ENCODE measurements around the gene SHROOM3. TPM values are rescaled to one million over a fixed set of nuclear protein-coding genes. Genes with fewer than 3 reads are reported as not detected.

SHROOM3 gene
- total RNA-seq, 1 donor from 2014 or later: 15.2 TPM

DNA sequence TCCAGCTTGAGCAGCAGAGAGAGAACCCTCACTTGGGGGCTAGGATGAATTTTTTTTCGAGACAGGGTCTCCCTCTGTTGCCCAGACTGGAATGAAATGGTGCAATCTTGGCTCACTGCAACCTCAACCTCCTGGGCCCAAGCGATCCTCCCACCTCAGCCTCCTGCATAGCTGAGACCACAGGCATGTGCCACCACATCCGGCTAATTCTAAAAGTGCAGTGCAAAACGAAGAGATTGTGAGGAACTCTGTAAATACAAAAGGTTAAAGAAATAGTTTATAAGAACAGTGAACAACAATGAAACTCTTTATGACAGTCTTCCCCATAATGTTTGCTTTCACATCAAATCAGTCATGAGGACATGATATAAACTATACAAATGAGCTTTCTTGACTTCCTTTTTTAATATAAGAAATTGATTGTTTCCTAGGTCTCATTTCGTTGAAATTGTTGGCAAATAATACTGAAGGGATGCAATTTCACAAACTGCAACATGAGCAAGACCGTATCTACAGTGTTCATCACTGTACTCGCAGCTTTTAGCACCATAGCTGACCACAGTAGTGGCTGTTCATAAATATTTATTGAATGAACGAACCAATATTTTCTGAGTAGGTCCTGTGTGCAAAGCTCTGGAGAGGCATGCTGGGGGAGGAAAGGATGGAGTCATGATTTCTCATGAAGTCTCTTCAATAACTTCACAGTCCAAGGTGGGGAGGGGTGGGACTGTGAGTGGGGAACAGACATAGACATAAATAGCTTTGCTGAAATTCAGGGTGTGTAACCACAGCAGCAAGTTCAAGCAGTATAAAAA lies 116.1 kb downstream of the SHROOM3 start:
- no peak for ATAC-seq
- intact Hi-C loops (cut with DNase I): no loop called here
- no peak for DNase-seq (ENCODE audit: missing footprints)

- DNase-seq (ENCODE audit: missing footprints): no peak
- no peak for ATAC-seq
- intact Hi-C loops (cut with DNase I): no loop called here
Observed at GRCh38 chr4:76554630-76555029, 119.6 kb downstream of the SHROOM3 start.

DNA sequence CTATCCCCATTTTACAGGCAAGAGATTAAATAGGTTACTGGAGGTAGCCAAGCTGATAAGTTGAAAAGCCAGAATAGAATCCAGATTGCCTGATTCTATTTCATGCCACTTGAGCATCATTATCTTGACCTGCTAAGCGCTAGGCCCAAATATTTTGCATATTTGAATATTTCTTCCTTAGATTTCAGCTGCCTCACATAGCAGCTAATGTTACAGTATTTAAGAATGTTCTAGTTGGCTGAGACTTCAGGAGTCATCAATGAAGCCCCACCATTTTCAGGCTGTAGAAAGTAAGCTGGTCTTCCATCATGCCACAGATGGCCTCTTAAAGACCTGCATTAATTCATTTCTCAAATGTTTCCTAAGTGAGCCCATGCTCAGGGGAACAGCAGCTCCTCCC lies 121.4 kb downstream of the SHROOM3 start:
- DNase-seq (ENCODE audit: missing footprints) (no peak), ATAC-seq (no peak)
- intact Hi-C loops (cut with DNase I): no loop called here

DNA sequence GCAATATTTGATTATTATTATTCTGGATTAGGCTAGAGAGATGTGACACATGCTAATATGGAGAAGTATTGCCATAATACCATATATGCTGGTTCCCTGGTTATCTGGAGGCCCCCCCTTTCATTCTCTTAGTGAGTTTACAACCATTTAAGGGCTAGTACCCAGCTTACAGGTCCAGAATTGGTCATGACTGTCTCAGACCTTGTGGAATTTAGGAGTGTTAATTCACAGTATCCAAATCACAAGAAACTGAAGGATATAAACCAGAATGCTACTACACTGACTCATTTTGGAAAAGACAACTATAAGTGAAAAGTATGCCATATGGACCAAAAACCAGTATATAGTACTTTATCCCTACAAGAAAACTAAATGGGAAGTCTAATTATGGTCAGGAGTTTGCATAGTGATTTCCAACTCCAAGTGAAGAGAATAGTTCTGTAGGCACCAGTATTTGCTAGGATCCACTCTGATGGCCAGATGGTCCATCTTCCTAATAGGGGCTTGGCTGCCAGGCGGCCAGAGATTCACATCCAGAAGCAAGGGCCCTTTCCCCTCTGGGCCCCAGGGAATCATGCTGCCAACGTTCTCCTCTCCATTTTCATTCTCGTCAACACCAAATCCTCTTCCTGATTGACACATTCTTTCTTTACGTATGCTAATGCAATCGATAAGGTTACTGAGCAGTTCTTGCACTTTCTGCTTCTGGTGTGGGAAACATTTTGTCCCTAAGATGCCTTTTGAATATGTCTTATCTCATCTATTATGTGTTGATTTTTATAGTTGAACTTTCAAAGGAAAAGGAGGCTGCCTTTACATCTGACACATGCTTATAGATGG lies 123.6 kb downstream of the SHROOM3 start:
- intact Hi-C loops (cut with DNase I): no loop called here
- DNase-seq (ENCODE audit: missing footprints) (no peak), ATAC-seq (no peak)

DNA sequence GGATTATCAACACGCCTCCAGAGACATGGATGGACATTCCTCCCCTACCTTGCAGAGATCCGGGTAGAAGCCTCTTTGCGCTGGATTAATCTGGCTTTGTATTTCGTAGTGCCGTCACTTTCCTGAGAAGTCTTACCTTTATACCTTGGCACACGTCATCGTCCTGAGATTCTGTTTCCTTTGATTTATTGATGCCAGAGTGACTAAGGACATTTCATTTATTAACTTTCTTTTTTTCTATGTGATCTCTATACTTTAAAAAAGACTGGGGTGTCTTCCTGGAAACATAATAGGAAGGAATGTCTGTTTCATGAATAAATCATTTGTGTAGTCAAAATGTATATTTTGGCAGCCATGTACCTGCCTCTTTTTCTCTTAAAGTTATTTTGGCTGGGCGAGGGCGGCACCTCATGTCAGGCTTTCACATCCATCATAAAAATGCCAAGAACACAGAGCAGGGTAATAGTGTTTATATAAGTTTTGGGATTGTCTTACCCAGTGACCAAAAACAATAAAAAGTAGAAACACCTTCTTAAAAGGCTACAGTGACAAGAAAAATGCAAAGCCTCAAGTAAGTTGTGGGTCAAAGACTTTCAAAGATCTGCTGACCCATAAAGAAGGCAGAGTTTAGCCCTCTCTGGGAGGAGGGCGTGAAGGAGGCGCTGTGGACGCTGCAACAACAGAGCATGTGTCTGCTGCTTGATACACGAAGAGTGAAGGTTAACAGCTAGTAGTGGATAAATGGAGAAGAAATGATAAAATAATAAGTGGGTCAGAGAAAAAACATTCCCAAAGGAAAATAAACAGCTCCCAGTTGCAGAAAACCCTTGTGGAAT lies 124.4 kb downstream of the SHROOM3 start:
- DNase-seq (ENCODE audit: missing footprints) (no peak), ATAC-seq (no peak)
- intact Hi-C loops (cut with DNase I): no loop called here

- ATAC-seq (peak; percentile 68), DNase-seq (ENCODE audit: missing footprints) (no peak)
- intact Hi-C loops (cut with DNase I): loop anchor here (1.0 kb wide), 1 partner anchor 28 kb away; no protein-coding TSS in a partner anchor
Observed at GRCh38 chr4:76562161-76562560, 127.1 kb downstream of the SHROOM3 start.

DNA sequence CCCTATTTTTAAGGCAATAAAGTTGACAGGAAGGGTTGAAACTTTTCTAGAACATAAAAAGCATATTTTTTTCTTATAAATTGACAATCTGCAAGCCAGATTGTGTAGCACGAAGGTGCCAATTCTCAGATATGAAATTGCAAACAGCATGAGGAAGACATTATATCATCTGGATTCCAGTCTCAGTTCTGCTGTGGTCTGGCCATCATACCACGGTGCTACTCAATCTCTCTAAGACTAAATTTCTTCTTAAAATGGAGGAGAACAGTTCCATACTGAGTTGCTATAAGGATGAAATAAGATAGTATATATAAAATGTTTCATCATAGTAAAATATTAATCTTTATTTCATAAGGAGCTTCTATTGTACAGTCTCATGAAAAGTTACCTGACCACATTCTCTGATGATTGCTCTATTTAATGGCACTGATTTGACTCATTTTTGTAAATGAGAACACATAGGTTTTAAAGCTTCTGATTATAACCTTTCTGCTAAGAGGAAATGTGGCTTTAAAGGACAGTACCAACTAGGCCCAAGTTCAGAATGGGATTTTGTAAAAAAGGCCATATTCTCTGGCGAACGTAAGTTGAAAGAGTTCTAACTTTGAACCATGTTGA lies 127.9 kb downstream of the SHROOM3 start:
- intact Hi-C loops (cut with DNase I): loop anchor here (1.0 kb wide), 1 partner anchor 27 kb away; no protein-coding TSS in a partner anchor
- no peak for ATAC-seq
- no peak for DNase-seq (ENCODE audit: missing footprints)

DNA sequence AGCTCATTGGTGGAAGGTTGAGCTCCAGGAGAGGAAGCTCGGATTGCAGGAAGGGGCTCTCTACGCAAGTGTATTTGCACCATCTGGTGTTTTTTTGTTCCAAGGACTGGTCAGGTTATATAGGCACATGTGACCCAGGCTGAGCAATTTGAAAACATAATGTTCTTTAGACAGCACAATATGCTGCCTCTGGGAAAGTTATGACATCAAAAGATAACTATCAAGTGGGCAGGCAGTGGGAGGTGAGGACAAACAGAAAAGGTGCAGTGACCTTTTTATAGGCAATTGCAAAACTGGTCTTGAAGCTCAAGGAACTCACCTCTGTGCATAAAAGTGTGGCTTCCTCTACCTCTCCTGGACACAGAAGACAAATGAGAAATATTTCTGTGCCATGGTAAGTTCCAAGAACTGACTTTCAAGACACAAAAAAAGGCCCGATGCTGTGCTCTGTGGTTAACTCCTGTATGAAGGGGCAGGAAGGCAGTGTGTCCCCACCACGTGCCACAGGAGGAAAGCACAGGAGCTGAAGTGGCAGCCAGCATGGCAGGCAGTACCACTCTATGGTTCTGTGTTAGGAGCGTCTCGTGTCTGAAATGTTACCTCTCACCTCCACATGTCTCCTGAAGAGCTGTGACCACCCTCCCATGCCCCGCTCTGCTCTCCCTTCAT lies 128.6 kb downstream of the SHROOM3 start:
- DNase-seq (ENCODE audit: missing footprints) (no peak), ATAC-seq (peak; percentile 10)
- intact Hi-C loops (cut with DNase I): no loop called here

- intact Hi-C loops (cut with DNase I): no loop called here
- ATAC-seq (no peak), DNase-seq (ENCODE audit: missing footprints) (no peak)
Observed at GRCh38 chr4:76564123-76564915, 129.3 kb downstream of the SHROOM3 start.

DNA sequence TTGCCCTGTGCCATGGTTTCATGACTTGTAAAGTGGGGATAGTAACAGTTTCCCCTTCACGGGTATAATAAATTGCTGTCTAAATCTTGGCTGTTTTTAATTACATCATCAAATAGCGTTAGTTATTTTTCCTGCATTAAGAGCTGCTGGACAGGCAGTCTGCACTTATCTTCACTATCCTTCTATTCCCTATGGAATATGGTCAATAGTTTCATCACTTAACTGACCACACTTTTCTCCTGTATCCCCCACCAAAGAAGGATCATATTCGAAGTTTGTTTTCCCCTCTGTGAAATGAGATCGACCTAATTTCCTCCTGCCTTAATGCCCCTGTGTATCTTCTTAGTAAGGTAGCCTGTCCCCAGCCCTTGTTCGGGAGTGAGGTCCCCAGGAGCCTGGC lies 133.2 kb downstream of the SHROOM3 start:
- intact Hi-C loops (cut with DNase I): no loop called here
- DNase-seq (ENCODE audit: missing footprints): no peak
- ATAC-seq: no peak

- DNase-seq (ENCODE audit: missing footprints): no peak
- intact Hi-C loops (cut with DNase I): no loop called here
- ATAC-seq: no peak
Observed at GRCh38 chr4:76569225-76569624, 134.2 kb downstream of the SHROOM3 start.

DNA sequence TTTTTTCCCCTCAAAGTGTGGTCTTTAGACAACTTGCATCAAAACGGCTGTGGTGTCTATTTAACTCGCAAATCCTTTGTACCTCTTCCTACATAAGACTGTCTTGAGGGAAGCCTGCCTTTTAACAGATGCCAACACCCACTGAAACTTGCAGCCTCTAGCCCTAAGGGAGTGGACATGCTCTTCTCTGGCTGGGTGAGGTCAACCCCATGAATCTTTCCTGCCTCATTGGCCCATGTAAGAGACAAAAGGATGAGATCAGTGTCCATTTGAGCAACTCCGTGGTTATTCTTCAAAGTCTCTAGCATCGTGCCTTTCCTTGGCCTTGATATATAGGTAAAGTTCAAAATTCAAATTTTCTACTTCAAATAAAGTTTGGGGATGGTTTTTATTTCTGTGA lies 134.7 kb downstream of the SHROOM3 start:
- intact Hi-C loops (cut with DNase I): loop anchor here (5.0 kb wide), 1 partner anchor 42 kb away; no protein-coding TSS in a partner anchor
- no peak for ATAC-seq

DNA sequence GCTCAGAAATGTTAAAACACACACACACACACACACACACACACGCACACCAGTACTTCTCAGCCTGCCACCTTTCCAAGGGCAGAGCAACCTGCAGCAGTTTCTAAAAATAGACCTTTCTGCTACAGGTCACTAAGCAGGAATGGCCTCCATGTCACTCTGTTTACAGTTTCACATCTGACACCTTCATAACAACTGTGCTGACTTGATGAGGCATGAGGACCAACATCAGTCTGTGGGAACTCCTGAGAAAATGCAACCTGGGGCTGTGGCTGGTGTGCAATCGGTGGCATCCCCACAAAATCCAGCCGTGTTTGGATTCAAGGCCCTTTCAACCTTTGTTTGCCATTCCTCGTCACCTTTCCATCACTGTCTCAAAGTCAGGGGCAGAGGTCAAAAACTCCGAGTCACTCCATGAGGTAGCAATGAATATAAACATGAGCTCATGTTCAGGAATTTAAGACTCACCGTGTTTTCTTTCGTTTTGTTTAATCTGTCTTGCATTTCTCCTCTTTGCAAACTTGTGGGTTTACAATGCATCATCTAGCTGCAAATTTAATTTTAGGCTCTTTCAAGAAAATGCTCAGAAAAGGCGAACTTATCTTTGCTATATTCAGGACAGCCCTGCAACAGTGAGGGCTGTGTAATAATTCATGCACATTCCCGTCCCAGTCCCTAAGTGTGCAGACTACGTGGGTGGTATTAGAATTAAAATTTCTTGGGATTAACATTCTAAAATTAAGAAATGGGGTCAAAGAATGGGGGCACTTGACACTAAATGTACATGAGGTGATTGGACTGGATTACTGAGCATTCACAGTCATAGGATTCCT lies 135.3 kb downstream of the SHROOM3 start:
- peak; percentile 35 for ATAC-seq

More for the DNA sequence above, 134.7 kb downstream of the SHROOM3 start:
- DNase-seq (ENCODE audit: missing footprints): no peak

GRCh38 chr4:76571274-76571673 lies 136.2 kb downstream of the SHROOM3 start:
- DNase-seq (ENCODE audit: missing footprints) (no peak), ATAC-seq (no peak)
- intact Hi-C loops (cut with DNase I): loop anchor here (5.0 kb wide), 1 partner anchor 44 kb away; no protein-coding TSS in a partner anchor

More for the DNA sequence above, 135.3 kb downstream of the SHROOM3 start:
- no peak for DNase-seq (ENCODE audit: missing footprints)
- intact Hi-C loops (cut with DNase I): loop anchor here (5.0 kb wide), 1 partner anchor 43 kb away; no protein-coding TSS in a partner anchor

DNA sequence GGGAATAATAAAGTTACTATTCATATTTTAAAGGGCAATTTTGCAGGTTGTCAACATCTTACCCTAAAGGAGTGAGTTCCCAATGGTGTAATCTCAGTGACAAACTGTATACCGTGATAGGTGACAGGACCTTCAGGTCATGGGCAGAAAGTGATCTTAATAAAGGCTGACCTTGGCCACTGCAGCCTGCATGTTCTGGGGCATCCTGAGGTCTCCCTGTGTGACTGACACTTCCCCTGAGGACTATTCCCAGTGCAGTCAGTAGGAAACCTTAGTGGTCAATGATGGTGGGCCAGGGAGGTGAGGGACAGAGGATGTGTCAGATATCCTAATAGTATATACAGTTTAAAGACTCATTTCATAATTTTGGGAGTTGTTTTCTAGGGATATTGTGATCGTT lies 137.2 kb downstream of the SHROOM3 start:
- intact Hi-C loops (cut with DNase I): loop anchor here (5.0 kb wide), 1 partner anchor 45 kb away; no protein-coding TSS in a partner anchor
- ATAC-seq (no peak), DNase-seq (ENCODE audit: missing footprints) (no peak)

- DNase-seq (ENCODE audit: missing footprints) (no peak), ATAC-seq (no peak)
- intact Hi-C loops (cut with DNase I): no loop called here
Observed at GRCh38 chr4:76576824-76577223, 141.8 kb downstream of the SHROOM3 start.
